Fibroblast of the aortic adventitia (primary cell): ENCODE measurements around the gene SPEF2. TPM values are rescaled to one million over a fixed set of nuclear protein-coding genes. Genes with fewer than 3 reads are reported as not detected.

ENCODE experiments used
- DNase-seq: peaks from one replicate; pipeline ENCODE4 v3.0.0-alpha.2; 2010; ENCODE audit warnings: low read depth
- H3K4me3 ChIP-seq: 2 replicates; pipeline ENCODE4 v1.5.1; 2011; ENCODE audit warnings: low read depth, mild to moderate bottlenecking, control low read depth, low read length, moderate library complexity
- total RNA-seq: library from RNA; depleted of rRNA; stranded (reverse); fragments of >200 nt; gene quantifications from 2 replicates; pipeline ENCODE4 v1.2.3, GENCODE V29; 2012; ENCODE audit warnings: low replicate concordance
- TF ChIP-seq, protein P1 (sequence below): IDR thresholded peaks from 2 replicates; pipeline ENCODE4 v1.5.1; 2011; ENCODE audit warnings: mild to moderate bottlenecking, low read length, control low read depth, inconsistent platforms; ENCODE audit not compliant: insufficient read depth

The SPEF2 gene
- total RNA-seq, 1 donor: 5.7 TPM

DNA sequence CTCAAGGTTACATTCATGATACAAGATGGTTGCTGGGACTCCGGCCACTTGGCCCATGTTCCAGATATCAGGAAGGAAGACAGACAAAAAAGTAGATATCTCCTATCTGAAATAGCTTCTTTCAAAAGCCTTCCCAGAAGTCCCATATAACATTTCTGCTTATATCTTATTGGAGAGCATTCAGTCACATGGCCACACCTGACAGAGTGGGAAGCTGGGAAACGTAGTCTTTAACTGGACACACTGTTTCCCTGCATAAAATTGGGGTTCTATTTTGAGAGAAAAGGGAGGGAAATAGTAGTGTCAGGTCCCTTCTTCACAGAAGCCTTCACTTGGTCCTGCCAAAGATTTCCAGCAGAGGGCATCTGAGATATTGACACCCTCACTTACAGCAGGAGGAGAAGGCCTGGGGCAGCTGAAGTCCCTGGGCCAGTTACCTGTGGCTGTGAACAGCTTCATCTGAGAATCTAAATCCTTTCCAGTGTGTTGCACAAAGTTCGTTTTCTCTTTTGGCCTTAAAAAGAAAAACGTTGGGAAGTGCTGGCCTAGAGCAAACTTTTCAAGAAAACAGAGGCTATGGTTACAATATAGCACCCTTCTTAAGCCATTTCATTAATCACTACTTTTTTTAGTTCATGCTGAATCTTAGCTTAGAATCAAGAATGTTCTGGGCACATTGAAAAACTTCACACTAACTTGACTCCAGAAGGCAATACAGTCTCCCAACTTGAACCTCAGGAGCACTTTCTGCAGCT lies 33.5 kb downstream of the SPEF2 start:
- DNase-seq: peak; percentile 10
- H3K4me3 ChIP-seq: no peak overlapping the region
- TF ChIP-seq, protein P1, sequence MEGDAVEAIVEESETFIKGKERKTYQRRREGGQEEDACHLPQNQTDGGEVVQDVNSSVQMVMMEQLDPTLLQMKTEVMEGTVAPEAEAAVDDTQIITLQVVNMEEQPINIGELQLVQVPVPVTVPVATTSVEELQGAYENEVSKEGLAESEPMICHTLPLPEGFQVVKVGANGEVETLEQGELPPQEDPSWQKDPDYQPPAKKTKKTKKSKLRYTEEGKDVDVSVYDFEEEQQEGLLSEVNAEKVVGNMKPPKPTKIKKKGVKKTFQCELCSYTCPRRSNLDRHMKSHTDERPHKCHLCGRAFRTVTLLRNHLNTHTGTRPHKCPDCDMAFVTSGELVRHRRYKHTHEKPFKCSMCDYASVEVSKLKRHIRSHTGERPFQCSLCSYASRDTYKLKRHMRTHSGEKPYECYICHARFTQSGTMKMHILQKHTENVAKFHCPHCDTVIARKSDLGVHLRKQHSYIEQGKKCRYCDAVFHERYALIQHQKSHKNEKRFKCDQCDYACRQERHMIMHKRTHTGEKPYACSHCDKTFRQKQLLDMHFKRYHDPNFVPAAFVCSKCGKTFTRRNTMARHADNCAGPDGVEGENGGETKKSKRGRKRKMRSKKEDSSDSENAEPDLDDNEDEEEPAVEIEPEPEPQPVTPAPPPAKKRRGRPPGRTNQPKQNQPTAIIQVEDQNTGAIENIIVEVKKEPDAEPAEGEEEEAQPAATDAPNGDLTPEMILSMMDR: peak; percentile 32

DNA sequence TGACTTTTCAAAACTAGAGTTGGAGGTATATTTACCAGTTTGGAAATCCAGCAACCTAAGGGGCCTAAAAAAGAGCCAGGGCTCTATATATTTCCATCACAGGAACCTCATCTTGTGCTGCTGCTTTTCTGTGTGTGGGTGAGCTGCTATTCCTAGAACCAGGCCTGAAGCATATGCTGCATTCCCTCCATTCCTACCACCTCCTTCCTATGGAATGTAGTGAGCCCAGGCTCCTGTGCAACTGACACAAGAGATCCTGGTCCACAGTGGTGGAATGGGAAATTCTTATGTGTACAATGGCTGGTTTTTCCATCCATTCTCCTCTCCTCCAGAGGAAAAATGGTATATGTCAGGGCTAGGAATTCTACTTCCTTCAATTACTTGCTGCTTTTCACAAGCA lies 39.1 kb downstream of the SPEF2 start:
- peak; percentile 1 for DNase-seq
- no peak overlapping the region for H3K4me3 ChIP-seq
- TF ChIP-seq, protein P1: no peak

DNA sequence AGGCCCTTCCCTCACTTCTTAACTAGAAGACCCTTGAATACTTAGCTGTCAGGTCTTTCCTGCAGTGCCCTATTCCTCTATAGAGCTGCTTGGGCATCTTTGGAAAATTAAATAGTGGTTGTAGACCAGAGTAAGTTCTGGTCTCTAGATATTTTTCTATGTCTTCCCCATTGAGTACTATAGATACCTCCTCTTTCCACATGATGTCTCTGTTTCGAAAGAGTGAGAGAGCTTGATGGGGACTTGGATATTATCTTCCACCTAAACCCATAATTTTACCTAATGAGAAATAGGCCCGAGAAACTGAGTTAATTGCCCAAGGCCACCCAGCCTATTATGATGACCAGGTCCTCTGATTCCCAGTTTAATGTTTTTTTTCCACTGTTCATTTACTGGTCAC lies 40.2 kb downstream of the SPEF2 start:
- TF ChIP-seq, protein P1: no peak
- DNase-seq: no peak
- no peak overlapping the region for H3K4me3 ChIP-seq

DNA sequence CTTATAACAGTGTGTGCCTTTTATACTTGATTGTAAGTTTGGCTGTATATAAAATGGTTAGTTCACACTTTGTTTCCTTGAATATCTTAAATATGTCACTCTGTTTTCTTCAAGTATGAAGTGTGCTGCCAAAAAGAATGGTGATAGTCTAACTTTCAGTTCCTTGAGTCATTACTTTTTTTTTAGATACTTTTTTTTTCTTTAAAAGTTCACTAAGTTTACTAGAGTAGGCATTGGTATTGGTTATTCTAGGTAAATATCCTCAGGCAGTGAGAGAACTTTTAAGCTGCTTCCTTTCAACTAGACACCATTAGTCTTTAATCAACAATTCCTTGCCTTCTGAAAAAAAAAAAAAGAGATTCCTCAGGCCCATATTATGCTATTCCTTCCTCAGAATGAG lies 41.9 kb downstream of the SPEF2 start:
- TF ChIP-seq, protein P1: no peak
- H3K4me3 ChIP-seq: no peak overlapping the region
- no peak for DNase-seq

DNA sequence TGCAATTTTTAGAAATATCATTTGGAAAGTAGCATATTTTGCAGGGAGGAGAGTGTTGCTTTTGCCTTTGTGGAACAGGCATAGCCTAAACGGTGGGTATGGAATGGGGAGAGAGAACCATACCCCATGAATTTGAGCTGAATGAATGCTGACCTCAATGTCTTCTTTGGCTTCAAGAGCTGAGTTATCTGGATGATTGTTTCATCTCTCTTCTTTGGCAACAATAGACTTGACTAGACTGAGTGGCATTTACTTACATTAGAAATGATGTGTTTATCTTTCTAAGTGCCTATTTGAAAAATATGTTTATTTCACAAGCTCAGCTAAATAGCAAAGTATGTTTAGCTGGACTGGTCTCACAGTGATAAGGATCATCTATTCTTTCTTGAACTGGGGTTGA lies 42.8 kb downstream of the SPEF2 start:
- no peak overlapping the region for H3K4me3 ChIP-seq
- TF ChIP-seq, protein P1: no peak
- no peak for DNase-seq

DNA sequence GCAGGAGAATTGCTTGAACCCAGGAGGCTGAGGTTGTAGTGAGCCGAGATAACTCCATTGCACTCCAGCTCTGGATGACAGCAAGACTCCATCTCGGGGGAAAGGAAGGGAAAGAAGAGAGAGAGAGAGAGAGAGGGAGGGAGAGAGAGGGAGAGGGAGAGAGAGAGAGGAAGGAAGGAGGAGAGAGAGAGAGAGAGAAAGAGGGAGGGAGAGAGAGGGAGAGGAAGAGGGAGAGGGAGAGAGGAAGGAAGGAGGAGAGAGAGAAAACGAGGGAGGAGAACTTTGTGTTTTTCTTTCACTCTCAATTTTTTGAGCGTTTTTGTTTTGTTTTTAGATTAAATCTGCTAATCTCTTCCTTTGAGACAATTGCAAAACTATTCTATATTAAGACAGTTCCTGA lies 46.9 kb downstream of the SPEF2 start:
- TF ChIP-seq, protein P1: no peak
- no peak for DNase-seq

DNA sequence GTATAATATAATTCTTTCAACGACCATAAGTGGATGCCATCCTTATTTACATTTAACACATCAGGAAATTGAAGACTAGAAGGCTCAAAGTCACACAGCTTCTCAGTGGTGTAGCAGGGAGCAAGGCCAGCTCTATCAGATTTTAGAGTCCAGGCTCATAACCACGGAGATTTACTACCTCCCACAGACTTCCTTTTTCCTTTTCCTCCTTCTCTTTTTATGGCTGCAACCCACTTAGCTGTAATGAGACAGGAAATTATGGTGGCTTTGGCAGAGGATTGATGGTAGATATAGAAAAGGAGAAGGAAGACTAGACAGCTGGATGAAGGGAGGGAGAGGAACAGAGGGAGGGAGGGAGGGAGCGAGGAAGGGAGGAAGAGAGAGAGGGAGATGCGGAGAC lies 47.4 kb downstream of the SPEF2 start:
- no peak overlapping the region for H3K4me3 ChIP-seq
- TF ChIP-seq, protein P1: no peak
- DNase-seq: no peak

More for the DNA sequence above, 46.9 kb downstream of the SPEF2 start:
- H3K4me3 ChIP-seq: no peak overlapping the region
